Right lobe of liver (tissue), 6 donors: ENCODE data around the gene ADD2. TPM values are rescaled to one million over a fixed set of nuclear protein-coding genes. Genes with fewer than 3 reads are reported as not detected.

Source experiments
- ATAC-seq, 4 donors: fragments of 200-7000 bp; cut with Tn5 transposase; one replicate each; pipeline ENCODE4 v1.9.1; 2020; ENCODE audit warnings: mild to moderate bottlenecking in 4 of 4, moderate library complexity in 4 of 4
- DNase-seq, 3 donors: peaks; one replicate each; pipeline ENCODE4 v3.0.0-alpha.2; 2020
- H3K27ac ChIP-seq, 3 donors: fragments of 200-600 bp; one replicate each; pipeline ENCODE4 v1.8.0; 2022
- H3K27me3 ChIP-seq, 2 donors: fragments of 200-600 bp; one replicate each; pipeline ENCODE4 v1.8.0; 2022
- H3K36me3 ChIP-seq, 4 donors: fragments of 200-600 bp; sonication (generic) in 1 of 4; one replicate each; pipeline versions ENCODE4 v1.5.1 to v1.8.0; 2017 to 2022; ENCODE audit warnings: control low read depth in 1 of 4
- H3K4me1 ChIP-seq, 4 donors: fragments of 200-600 bp; sonication (generic) in 1 of 4; one replicate each; pipeline versions ENCODE4 v1.5.1 to v1.8.0; 2017 to 2022; ENCODE audit warnings: control low read depth in 1 of 4
- H3K4me3 ChIP-seq, 3 donors: fragments of 200-600 bp; one replicate each; pipeline ENCODE4 v1.8.0; 2022
- H3K9me3 ChIP-seq, 4 donors: fragments of 200-600 bp; sonication (generic) in 1 of 4; one replicate each; pipeline versions ENCODE4 v1.5.1 to v1.8.0; 2017 to 2022; ENCODE audit warnings: control low read depth in 1 of 4
- POLR2A ChIP-seq: fragments of 450-650 bp; IDR thresholded peaks from one replicate; pipeline ENCODE4 v1.6.1; 2017; ENCODE audit warnings: antibody characterized with exemption, mild to moderate bottlenecking
- WGBS: methylation state at CpG from one replicate; pipeline ENCODE4 v1.1.6; 2018; ENCODE audit warnings: low coverage, low lambda C conversion rate; ENCODE audit not compliant: insufficient coverage; ENCODE audit errors: missing lambda C conversion rate; 5-methylcytosine and 5-hydroxymethylcytosine counted together
- intact Hi-C, 2 donors: fragments of 100-400 bp; cut with DNase I; formaldehyde crosslinking; loops; one replicate each; pipeline versions ENCODE4 v1.11.2 to v1.14.1; 2022
- total RNA-seq, 6 experiments: library from RNA; depleted of rRNA in 2 of 6; stranded (reverse); fragments of >200 nt in 2 of 6; fragmentation: NEBNext Ultra II Directional in 3 of 6; extraction: Animal tissue kit (Norgen Biotek cat#: 25700) in 3 of 6; gene quantifications; one replicate each; pipeline versions ENCODE4 v1.1.0 to v1.2.4, GENCODE V29; 2016 to 2023
- TF ChIP-seq, protein P1 (sequence below), 4 donors: fragments of 200-600 bp in 3 of 4; fragments of 450-650 bp in 1 of 4; IDR thresholded peaks; one replicate each; pipeline versions ENCODE4 v1.5.1 to v1.8.0; 2016 to 2022; ENCODE audit warnings: antibody characterized with exemption in 4 of 4, mild to moderate bottlenecking in 2 of 4
- donor health status: DM: no; HTN: yes; CAD: no.
- donor health status: DM: no; HTN: no; CAD: no.
- donor health status: DM: no; HTN: no; CAD: no.
- donor health status: DM: no; HTN: yes; CAD: no.
- donor health status: DM: no; HTN: yes; CAD: no.

ADD2 gene
- total RNA-seq, 6 experiments from 2014 or later = under 0.01 to 1.00 (median 0.14) TPM; not detected in 1

DNA sequence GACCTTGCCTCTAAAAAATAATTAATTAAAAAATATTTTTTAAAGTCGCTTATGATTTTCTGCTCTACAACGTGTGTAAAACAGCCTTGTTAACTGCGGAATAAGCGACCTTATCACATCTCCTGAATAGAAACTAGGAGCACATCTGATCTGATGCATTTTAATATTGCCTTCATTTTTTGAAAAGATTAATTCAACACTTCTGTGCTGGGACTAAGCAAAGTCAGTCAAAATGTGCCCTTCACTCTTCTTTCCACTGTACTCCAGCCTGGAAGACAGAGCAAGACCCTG is 39.8 kb upstream of the ADD2 start:
- H3K36me3 ChIP-seq = no peaks in the 10 kb centered on the region
- no peaks in the 10 kb centered on the region for H3K4me1 ChIP-seq
- no peak for DNase-seq
- intact Hi-C loops = no loop called here
- 73% methylated on average over 4 of the region's 4 CpGs for WGBS
- no peak for TF ChIP-seq POLR2A
- TF ChIP-seq, protein P1, sequence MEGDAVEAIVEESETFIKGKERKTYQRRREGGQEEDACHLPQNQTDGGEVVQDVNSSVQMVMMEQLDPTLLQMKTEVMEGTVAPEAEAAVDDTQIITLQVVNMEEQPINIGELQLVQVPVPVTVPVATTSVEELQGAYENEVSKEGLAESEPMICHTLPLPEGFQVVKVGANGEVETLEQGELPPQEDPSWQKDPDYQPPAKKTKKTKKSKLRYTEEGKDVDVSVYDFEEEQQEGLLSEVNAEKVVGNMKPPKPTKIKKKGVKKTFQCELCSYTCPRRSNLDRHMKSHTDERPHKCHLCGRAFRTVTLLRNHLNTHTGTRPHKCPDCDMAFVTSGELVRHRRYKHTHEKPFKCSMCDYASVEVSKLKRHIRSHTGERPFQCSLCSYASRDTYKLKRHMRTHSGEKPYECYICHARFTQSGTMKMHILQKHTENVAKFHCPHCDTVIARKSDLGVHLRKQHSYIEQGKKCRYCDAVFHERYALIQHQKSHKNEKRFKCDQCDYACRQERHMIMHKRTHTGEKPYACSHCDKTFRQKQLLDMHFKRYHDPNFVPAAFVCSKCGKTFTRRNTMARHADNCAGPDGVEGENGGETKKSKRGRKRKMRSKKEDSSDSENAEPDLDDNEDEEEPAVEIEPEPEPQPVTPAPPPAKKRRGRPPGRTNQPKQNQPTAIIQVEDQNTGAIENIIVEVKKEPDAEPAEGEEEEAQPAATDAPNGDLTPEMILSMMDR (IDR thresholded peaks at IDR 0.05) = no peak
- no peak overlapping the region for H3K27ac ChIP-seq
- H3K9me3 ChIP-seq = no peaks in the 10 kb centered on the region
- H3K27me3 ChIP-seq = no peaks in the 10 kb centered on the region
- no peak for ATAC-seq
- H3K4me3 ChIP-seq = no peak overlapping the region

DNA sequence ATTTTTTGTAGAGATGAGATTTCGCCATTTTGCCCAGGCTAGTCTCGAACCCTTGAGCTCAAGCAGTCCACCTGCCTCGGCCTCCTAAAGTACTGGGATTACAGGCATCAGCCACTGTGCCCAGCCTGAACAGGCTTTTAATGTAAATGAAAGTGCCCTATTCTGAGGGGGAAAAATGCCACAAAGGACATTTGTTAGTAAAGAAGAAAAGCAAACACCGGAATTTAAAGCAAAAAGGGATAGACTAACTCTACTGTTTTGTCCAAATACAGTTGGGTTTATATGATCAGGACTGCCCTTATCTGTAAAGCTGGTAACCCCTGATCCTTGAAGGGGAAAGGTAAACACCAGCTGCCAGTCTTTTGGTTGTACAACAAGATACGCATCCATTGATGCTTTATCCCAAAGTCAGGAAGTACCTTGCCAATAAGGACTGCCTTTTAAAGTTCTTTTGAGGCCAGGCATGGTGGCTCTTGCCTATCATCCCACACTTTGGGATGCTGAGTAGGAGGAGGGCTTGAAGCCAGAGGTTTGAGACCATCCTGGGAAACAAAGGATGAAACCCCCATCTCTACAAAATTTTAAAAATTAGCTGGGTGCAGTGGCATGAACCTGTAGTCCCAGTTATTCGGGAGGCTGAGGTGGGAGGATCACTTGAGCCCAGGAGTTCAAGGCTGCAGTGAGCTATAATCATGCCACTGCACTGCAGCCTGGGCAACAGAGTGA is 39.3 kb upstream of the ADD2 start:
- no peak for TF ChIP-seq POLR2A
- TF ChIP-seq, protein P1 (IDR thresholded peaks at IDR 0.05) = no peak
- no peak overlapping the region for H3K27ac ChIP-seq
- H3K4me1 ChIP-seq = no peaks in the 10 kb centered on the region
- ATAC-seq = no peak
- H3K36me3 ChIP-seq = no peaks in the 10 kb centered on the region
- DNase-seq = no peak
- H3K27me3 ChIP-seq = no peaks in the 10 kb centered on the region
- intact Hi-C loops = no loop called here
- H3K9me3 ChIP-seq = no peaks in the 10 kb centered on the region
- 58% methylated on average over 6 of the region's 6 CpGs for WGBS
- no peak overlapping the region for H3K4me3 ChIP-seq

DNA sequence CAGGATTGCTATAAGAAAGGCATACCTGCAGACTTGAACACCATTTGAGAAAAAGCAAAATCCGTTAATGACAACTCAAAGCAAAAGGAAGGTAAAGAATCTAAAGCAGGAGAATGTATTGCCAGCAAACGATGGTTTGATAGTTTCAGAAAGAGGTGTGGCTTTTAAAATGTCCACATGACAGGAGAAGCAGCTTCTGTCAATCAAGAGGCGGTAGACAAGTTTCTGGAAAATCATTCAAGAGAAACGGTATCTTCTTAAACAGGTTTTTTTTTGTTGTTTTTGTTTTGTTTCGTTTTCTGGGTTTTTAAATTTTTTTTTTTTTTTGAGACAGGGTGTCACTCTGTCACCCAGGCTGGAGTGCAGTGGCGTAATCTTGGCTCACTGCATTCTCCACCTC is 38.6 kb upstream of the ADD2 start:
- ATAC-seq (no peak), DNase-seq (no peak)
- WGBS = 36% methylated on average over 6 of the region's 6 CpGs
- H3K4me3 ChIP-seq = no peak overlapping the region
- TF ChIP-seq, protein P1 (IDR thresholded peaks at IDR 0.05) = no peak
- no peak for TF ChIP-seq POLR2A
- intact Hi-C loops = no loop called here
- no peak overlapping the region for H3K27ac ChIP-seq
- H3K4me1 ChIP-seq = no peaks in the 10 kb centered on the region
- H3K9me3 ChIP-seq = no peaks in the 10 kb centered on the region
- H3K27me3 ChIP-seq = no peaks in the 10 kb centered on the region
- no peaks in the 10 kb centered on the region for H3K36me3 ChIP-seq

DNA sequence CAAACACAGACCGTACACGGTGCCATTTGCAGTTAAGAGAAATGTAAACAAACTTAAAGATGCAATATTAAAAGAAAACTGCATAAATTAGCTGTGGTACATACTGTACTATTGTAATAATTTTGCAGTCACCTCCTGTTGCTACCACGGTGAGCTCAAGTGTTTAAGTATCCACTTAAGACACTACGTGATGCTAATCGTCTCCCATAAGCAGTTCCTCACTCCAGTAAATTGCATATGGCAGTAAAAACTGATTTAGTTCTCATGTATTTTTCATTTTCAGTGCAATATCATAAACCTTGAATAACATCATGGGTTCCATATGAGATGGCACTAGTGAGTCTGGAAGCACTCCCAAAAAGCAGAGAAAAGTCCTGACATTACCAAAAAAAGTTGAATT is 38.0 kb upstream of the ADD2 start:
- TF ChIP-seq, protein P1 (IDR thresholded peaks at IDR 0.05) = no peak
- TF ChIP-seq POLR2A = no peak
- H3K36me3 ChIP-seq = no peaks in the 10 kb centered on the region
- no peaks in the 10 kb centered on the region for H3K4me1 ChIP-seq
- intact Hi-C loops = no loop called here
- H3K27ac ChIP-seq = no peak overlapping the region
- H3K4me3 ChIP-seq = no peak overlapping the region
- no peak for DNase-seq
- H3K9me3 ChIP-seq = no peaks in the 10 kb centered on the region
- no peak for ATAC-seq
- WGBS = 76% methylated on average over 5 of the region's 5 CpGs
- no peaks in the 10 kb centered on the region for H3K27me3 ChIP-seq
